GM20000 (cell line): ENCODE results near the gene COL4A2.

Source experiments
- DNase-seq: peaks from one replicate; pipeline ENCODE4 v3.0.0; 2012; ENCODE audit warnings: low spot score
- CTCF ChIP-seq: IDR thresholded peaks from 2 replicates; pipeline ENCODE4 v1.5.1; 2012; ENCODE audit warnings: mild to moderate bottlenecking, control low read depth; ENCODE audit errors: extremely low read depth, missing control alignments

The COL4A2 gene

GRCh38 chr13:110347088-110347487, 40.0 kb downstream of the COL4A2 start:
- no peak for DNase-seq
- TF ChIP-seq CTCF: no peak

GRCh38 chr13:110347535-110348308, 40.6 kb downstream of the COL4A2 start:
- no peak for TF ChIP-seq CTCF
- DNase-seq: no peak

GRCh38 chr13:110348309-110349105, 41.4 kb downstream of the COL4A2 start:
- no peak for TF ChIP-seq CTCF
- DNase-seq: no peak

GRCh38 chr13:110349239-110349638, 42.2 kb downstream of the COL4A2 start:
- no peak for DNase-seq
- TF ChIP-seq CTCF: no peak

GRCh38 chr13:110350049-110350448, 43.0 kb downstream of the COL4A2 start:
- no peak for TF ChIP-seq CTCF
- DNase-seq: no peak

GRCh38 chr13:110350509-110350908, 43.4 kb downstream of the COL4A2 start:
- TF ChIP-seq CTCF: no peak
- DNase-seq: no peak
